A673 (cell line): ENCODE data around the gene FXYD7.

Experiments used
- EZH2 ChIP-seq: fragments of 200-600 bp; sonication (generic); IDR thresholded peaks from 2 replicates; pipeline ENCODE4 v1.6.1; 2017; ENCODE audit warnings: borderline replicate concordance, low read depth, mild to moderate bottlenecking, mixed read lengths, antibody characterized with exemption, low read length; ENCODE audit not compliant: poor library complexity, severe bottlenecking
- TF ChIP-seq, protein P1 (sequence below): fragments of 300-800, 200-600 bp; sonication (generic); conservative IDR thresholded peaks from 2 replicates; pipeline ENCODE4 v1.5.1; 2017; ENCODE audit warnings: low read depth, mild to moderate bottlenecking, antibody characterized with exemption, low read length, moderate library complexity, mixed read lengths

DNA sequence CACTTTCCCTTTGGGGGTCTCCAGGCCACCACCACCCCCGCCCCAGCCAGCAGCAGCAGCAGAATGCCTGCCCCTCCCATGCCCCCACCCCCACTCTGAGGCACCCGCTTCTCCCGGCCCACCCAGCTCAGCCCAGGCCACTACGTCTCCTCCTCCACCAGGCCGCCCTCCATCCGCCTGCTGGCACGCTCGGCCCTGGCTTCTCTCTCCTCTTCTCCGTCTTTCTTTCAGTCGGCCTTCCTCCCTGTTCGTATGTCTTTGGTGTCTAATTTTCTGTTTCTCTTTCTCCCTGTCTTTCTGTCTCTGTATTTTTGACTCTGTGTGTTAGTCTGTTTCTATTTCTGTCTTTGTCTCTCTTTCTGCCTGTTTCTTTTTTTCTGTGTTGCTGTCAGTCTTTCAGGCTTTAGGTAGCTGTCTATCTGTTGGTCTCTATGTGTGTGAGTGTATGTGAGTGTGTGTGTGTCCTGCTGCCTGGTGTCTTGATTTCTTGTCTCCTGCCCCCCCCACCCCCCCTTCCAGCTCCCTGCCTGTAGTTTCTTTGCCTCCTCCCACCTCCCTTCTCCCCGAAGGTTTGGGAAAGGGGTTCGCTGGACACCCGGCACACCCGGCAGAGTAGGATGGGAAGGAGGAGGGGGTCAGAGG is 8.3 kb upstream of the FXYD7 start, which contains the start of gene LGI4:
- TF ChIP-seq, protein P1, sequence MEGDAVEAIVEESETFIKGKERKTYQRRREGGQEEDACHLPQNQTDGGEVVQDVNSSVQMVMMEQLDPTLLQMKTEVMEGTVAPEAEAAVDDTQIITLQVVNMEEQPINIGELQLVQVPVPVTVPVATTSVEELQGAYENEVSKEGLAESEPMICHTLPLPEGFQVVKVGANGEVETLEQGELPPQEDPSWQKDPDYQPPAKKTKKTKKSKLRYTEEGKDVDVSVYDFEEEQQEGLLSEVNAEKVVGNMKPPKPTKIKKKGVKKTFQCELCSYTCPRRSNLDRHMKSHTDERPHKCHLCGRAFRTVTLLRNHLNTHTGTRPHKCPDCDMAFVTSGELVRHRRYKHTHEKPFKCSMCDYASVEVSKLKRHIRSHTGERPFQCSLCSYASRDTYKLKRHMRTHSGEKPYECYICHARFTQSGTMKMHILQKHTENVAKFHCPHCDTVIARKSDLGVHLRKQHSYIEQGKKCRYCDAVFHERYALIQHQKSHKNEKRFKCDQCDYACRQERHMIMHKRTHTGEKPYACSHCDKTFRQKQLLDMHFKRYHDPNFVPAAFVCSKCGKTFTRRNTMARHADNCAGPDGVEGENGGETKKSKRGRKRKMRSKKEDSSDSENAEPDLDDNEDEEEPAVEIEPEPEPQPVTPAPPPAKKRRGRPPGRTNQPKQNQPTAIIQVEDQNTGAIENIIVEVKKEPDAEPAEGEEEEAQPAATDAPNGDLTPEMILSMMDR, result no peak
- TF ChIP-seq EZH2, result no peak
